ENCODE results near the gene TUBA1C. TPM values are rescaled to one million over a fixed set of nuclear protein-coding genes. Genes with fewer than 3 reads are reported as not detected.

Gene TUBA1C
- total and polyA plus RNA-seq, 9 of the 15 experiments (the other 6 are each of a cell fraction or from before 2014, with no cell fraction given), result 755 to 3,012 (median 914) TPM

DNA sequence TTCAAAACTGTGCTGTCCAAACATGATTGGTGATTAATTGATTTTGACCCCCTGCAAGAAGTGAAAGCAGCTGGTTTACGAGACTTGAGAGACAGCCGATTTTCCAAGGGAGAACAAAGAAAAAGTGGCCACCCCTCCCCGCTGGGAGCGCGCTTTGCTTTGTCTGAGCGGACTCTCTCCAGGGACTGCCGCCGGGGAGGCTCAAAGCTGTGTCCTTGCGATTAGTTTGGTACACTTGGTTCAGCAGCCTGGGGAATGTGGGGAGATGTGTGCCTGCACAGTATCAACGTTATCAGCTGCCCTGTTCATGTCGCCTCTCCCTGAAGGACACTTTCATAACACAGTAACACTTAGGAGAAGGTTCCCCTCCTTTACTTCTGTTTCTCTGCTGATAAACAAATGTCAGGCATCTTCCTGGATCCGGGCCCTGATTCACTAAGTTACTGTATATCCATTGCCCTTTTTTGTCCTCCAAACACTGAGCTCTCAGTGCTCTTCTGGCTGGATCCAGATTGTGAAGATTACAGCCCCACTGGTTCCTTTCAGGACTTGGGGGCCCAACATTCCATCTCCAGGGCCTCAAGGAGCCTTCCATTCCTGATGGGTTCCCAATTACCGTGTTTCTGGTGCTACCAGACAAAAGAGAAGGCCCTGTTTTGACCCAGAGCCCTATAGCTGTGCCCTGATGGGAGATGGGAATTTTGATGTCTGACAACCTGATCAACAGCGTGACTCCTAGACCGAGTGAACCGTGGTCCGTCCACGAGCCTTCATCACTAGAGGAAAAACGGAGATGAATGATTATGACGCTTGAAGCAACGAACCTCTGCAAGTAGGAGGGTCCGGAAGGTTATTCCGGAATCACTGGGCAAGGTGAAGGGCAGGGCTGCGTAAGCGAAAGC is 31.7 kb upstream of the TUBA1C start (continued):
- TF ChIP-seq E2F3 (CRISPR knock-in tag; IDR thresholded peaks at IDR 0.05) (no peak), SREBF2 (CRISPR knock-in tag; IDR thresholded peaks at IDR 0.05) (no peak), YBX1 (IDR thresholded peaks at IDR 0.05) (no peak), ETS2 (tag; IDR thresholded peaks at IDR 0.05; ENCODE audit: borderline replicate concordance, poor library complexity, severe bottlenecking) (no peak), CBX5 (IDR thresholded peaks at IDR 0.05; ENCODE audit: borderline replicate concordance, low read depth) (0 out of 2 replicates have a peak, but pooled peaks have one; percentile 38), FOSL1 (tag; conservative IDR thresholded peaks at IDR 0.05) (peak; percentile 47), PTTG1 (tag; IDR thresholded peaks at IDR 0.05; ENCODE audit: low read depth) (no peak), ZNF121 (CRISPR knock-in tag; conservative IDR thresholded peaks at IDR 0.05) (no peak), POLR3G (IDR thresholded peaks at IDR 0.05; ENCODE audit: extremely low read depth, insufficient read length, insufficient replicate concordance) (no peak)
- TF ChIP-seq, protein P1, sequence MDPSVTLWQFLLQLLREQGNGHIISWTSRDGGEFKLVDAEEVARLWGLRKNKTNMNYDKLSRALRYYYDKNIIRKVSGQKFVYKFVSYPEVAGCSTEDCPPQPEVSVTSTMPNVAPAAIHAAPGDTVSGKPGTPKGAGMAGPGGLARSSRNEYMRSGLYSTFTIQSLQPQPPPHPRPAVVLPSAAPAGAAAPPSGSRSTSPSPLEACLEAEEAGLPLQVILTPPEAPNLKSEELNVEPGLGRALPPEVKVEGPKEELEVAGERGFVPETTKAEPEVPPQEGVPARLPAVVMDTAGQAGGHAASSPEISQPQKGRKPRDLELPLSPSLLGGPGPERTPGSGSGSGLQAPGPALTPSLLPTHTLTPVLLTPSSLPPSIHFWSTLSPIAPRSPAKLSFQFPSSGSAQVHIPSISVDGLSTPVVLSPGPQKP (CRISPR knock-in tag; IDR thresholded peaks at IDR 0.05), result no peak
- TF ChIP-seq, protein P2, sequence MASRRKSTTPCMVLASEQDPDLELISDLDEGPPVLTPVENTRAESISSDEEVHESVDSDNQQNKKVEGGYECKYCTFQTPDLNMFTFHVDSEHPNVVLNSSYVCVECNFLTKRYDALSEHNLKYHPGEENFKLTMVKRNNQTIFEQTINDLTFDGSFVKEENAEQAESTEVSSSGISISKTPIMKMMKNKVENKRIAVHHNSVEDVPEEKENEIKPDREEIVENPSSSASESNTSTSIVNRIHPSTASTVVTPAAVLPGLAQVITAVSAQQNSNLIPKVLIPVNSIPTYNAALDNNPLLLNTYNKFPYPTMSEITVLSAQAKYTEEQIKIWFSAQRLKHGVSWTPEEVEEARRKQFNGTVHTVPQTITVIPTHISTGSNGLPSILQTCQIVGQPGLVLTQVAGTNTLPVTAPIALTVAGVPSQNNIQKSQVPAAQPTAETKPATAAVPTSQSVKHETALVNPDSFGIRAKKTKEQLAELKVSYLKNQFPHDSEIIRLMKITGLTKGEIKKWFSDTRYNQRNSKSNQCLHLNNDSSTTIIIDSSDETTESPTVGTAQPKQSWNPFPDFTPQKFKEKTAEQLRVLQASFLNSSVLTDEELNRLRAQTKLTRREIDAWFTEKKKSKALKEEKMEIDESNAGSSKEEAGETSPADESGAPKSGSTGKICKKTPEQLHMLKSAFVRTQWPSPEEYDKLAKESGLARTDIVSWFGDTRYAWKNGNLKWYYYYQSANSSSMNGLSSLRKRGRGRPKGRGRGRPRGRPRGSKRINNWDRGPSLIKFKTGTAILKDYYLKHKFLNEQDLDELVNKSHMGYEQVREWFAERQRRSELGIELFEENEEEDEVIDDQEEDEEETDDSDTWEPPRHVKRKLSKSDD (conservative IDR thresholded peaks at IDR 0.05; ENCODE audit: low read length), result no peak
- TF ChIP-seq, protein P3, sequence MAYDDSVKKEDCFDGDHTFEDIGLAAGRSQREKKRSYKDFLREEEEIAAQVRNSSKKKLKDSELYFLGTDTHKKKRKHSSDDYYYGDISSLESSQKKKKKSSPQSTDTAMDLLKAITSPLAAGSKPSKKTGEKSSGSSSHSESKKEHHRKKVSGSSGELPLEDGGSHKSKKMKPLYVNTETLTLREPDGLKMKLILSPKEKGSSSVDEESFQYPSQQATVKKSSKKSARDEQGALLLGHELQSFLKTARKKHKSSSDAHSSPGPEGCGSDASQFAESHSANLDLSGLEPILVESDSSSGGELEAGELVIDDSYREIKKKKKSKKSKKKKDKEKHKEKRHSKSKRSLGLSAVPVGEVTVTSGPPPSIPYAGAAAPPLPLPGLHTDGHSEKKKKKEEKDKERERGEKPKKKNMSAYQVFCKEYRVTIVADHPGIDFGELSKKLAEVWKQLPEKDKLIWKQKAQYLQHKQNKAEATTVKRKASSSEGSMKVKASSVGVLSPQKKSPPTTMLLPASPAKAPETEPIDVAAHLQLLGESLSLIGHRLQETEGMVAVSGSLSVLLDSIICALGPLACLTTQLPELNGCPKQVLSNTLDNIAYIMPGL (CRISPR knock-in tag; IDR thresholded peaks at IDR 0.05), result no peak
- TF ChIP-seq, protein P4, sequence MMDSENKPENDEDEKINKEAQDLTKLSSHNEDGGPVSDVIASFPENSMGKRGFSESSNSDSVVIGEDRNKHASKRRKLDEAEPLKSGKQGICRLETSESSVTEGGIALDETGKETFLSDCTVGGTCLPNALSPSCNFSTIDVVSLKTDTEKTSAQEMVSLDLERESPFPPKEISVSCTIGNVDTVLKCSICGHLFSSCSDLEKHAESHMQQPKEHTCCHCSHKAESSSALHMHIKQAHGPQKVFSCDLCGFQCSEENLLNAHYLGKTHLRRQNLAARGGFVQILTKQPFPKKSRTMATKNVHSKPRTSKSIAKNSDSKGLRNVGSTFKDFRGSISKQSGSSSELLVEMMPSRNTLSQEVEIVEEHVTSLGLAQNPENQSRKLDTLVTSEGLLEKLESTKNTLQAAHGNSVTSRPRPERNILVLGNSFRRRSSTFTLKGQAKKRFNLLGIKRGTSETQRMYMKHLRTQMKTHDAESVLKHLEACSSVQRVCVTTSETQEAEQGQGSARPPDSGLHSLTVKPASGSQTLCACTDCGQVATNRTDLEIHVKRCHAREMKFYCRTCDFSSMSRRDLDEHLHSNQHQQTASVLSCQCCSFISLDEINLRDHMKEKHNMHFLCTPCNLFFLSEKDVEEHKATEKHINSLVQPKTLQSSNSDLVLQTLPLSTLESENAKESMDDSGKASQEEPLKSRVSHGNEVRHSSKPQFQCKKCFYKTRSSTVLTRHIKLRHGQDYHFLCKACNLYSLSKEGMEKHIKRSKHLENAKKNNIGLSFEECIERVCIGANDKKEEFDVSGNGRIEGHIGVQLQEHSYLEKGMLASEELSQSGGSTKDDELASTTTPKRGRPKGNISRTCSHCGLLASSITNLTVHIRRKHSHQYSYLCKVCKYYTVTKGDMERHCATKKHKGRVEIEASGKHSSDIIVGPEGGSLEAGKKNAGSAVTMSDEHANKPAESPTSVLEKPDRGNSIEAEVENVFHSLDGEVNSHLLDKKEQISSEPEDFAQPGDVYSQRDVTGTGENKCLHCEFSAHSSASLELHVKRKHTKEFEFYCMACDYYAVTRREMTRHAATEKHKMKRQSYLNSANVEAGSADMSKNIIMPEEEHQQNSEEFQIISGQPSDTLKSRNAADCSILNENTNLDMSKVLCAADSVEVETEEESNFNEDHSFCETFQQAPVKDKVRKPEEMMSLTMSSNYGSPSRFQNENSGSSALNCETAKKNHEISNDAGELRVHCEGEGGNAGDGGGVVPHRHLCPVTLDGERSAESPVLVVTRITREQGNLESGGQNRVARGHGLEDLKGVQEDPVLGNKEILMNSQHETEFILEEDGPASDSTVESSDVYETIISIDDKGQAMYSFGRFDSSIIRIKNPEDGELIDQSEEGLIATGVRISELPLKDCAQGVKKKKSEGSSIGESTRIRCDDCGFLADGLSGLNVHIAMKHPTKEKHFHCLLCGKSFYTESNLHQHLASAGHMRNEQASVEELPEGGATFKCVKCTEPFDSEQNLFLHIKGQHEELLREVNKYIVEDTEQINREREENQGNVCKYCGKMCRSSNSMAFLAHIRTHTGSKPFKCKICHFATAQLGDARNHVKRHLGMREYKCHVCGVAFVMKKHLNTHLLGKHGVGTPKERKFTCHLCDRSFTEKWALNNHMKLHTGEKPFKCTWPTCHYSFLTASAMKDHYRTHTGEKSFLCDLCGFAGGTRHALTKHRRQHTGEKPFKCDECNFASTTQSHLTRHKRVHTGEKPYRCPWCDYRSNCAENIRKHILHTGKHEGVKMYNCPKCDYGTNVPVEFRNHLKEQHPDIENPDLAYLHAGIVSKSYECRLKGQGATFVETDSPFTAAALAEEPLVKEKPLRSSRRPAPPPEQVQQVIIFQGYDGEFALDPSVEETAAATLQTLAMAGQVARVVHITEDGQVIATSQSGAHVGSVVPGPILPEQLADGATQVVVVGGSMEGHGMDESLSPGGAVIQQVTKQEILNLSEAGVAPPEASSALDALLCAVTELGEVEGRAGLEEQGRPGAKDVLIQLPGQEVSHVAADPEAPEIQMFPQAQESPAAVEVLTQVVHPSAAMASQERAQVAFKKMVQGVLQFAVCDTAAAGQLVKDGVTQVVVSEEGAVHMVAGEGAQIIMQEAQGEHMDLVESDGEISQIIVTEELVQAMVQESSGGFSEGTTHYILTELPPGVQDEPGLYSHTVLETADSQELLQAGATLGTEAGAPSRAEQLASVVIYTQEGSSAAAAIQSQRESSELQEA (IDR thresholded peaks at IDR 0.05; ENCODE audit: low read depth), result no peak; the same call in 1 of the 2 replicates

Data from K562 (cell line).